GM18873 (cell line): ENCODE measurements around the gene ATAD3C.
"Not testable (repeated sequence)": the region's sequence is repeated elsewhere in the genome, so short reads cannot be mapped to it uniquely, and the experiment has no call there.

Experiments
- ATAC-seq: cut with Tn5 transposase; IDR thresholded peaks from one replicate; pipeline ENCODE4 v1.9.1; 2021; ENCODE audit warnings: mild to moderate bottlenecking, moderate library complexity, moderate number of reproducible peaks; ENCODE audit not compliant: unreplicated experiment, low FRiP score

The ATAD3C gene

GRCh38 chr1:1494311-1494710, 44.8 kb downstream of the ATAD3C start:
- ATAC-seq = not testable (repeated sequence)

GRCh38 chr1:1495461-1495975, 46.0 kb downstream of the ATAD3C start:
- not testable (repeated sequence) for ATAC-seq

DNA sequence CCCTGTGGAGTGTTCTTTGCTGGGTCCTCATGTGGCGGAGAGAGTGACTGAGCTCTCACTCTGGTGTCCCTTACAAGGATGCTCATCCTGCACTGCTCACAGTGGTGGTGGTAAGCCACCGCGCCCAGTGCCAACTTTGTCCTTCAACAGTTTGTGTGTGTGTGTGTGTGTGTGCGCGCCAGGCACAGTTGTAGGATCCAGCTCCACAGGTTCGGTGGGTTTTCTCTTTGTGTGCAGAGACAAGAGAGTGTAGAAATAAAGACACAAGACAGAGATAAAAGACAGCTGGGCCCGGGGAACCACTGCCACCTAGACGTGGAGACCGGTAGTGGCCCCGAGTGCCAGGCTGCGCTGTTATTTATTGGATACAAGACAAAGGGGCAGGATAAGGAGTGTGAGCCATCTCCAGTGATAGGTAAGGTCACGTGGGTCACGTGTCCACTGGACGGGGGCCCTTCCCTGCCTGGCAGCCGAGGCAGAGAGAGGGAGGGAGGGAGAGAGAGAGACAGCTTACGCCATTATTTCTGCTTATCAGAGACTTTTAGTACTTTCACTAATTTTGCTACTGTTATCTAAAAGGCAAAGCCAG, 55.4 kb downstream of the ATAD3C start:
- not testable (repeated sequence) for ATAC-seq

DNA sequence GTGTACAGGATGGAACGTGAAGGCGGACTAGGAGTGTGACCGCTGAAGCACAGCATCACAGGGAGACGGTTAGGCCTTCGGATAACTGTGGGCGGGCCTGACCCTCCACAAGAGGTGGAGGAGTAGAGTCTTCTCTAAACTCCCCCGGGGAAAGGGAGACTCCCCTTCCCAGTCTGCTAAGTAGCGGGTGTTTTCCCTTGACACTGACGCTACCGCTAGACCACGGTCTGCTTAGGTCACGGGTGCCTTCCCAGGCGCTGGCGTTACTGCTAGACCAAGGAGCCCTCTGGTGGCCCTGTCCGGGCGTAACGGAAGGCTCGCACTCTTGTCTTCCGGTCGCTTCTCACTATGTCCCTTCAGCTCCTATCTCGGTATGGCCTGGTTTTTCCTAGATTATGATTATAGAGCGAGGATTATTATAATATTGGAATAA, 55.9 kb downstream of the ATAD3C start:
- not testable (repeated sequence) for ATAC-seq

- ATAC-seq = not testable (repeated sequence)
These were observed 56.3 kb downstream of the ATAD3C start for GRCh38 chr1:1505801-1506200.

- no peak for ATAC-seq
These were observed 57.8 kb downstream of the ATAD3C start for GRCh38 chr1:1507305-1507704.

DNA sequence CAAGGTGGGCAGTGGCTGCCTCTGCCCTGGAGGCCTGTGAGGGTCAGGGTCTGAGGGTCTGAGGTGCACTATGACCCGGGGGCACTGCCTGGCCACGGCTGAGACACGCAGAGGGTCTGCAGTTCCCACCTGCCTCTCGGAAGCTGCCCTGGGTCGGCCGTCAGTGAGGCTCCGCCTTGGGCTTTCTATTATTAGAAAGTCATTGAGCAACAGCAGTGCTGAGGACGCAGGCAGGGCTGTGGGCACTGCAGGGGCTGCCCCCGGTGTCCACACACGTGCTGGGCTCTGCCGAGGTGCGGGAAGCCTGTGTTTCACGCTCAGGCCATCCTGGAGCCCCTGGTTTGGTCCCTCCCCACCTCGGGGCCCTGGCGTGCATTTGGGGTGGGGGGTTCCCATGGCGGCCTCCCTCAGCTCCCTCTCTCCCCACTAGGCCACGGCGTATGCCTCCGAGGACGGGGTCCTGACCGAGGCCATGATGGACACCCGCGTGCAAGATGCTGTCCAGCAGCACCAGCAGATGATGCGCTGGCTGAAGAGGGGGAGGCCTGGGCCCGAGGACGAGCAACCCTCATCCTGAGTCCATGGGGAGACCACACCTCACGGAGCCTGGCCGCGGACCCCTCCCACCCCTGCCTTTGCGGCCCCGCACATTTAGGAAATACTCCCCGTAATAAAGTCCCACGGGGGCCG, 59.4 kb downstream of the ATAD3C start:
- ATAC-seq = not testable (repeated sequence)

DNA sequence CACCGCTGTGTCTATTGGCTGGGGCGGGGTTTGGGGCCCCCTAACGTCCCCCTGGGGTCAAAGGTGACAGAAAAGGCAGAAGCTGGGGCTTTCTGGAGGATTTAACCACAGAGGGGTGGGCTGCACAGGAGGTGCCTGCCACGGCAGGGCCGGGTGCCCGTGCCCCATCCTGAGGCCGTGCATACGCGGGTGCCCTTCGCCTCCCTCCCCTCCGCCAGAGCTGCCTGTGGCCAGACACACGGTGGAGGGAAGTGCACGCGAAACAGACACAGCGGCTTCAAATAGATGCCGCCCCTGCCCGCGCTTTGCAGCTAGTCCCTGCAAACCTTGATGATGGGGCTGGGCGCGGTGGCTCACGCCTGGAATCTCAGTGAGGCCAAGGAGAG, 60.0 kb downstream of the ATAD3C start:
- not testable (repeated sequence) for ATAC-seq

DNA sequence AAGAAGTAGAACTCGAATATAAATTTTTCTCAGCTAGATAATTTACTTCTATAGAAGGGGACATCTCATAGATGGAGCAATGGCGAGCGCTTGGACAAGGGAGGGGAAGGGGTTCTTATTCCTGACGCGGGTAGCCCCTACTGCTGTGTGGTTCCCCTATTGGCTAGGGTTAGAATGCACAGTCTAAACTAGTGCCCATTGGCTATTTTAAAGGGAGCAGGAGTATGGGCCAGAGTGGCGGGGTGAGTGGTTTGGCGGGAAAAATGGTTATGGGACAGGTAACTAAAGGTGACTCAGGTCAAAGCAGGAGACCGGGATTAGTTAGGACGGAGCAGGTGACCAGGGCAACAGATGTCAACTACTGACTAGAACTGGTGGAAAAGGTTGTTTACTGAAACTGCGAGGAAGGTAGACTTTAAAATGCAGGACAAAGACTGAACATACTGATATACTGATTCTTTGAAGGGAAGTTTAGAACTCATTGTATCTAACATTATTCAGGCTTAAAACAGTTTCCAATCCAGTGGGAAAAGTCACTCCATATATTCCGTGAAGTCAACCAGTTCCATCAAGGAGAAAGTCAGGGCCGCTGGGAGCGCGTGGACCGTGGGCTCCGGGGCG, 61.5 kb downstream of the ATAD3C start:
- no peak for ATAC-seq

GRCh38 chr1:1511533-1512285, 62.2 kb downstream of the ATAD3C start, which contains the start of gene ATAD3A:
Gene ATAD3A, plus strand, starts transcription at chr1:1512162. Its CDS starts 107 bp downstream, at chr1:1512269.
- ATAC-seq = peak; percentile 81

DNA sequence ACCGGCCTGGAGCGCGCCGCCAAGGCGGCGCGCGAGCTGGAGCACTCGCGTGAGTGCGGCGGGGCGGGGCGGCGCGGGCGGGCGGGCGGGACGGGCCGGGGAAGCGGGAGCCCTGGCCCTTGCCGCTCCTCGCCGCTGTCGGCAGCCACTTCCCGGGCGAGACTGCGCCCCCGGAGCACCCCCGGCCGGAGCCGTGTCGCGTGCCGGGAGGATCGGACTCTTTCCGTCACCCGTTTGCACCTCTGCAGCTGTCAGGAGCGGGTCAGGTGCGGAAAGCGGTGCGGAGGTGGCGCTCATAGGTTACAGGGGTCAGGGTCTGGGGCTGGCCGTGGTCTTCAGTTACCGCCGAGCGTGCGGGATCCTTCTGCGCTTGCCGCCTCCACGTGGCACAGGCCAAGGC, 62.9 kb downstream of the ATAD3C start:
- not testable (repeated sequence) for ATAC-seq

DNA sequence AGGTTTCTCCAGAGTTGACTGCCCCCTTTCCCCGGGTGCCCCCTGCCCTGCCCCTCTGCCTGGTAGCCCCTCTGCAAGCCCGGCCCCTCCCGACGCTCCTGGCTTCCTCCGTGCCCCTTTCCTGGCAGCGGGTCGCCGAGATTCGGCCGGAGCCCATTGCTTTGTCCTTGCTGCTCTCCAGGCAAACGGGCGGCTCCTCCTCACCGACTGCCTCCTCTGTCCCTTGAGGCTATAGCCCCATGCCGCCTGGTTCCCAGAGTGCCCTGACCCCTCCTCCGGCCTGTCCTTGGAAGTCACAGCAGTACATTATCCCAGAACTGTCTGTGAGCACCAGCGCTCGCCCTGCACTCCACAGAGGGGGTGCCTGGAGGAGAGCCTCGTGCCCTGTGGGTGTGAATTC, 64.2 kb downstream of the ATAD3C start:
- ATAC-seq = not testable (repeated sequence)

DNA sequence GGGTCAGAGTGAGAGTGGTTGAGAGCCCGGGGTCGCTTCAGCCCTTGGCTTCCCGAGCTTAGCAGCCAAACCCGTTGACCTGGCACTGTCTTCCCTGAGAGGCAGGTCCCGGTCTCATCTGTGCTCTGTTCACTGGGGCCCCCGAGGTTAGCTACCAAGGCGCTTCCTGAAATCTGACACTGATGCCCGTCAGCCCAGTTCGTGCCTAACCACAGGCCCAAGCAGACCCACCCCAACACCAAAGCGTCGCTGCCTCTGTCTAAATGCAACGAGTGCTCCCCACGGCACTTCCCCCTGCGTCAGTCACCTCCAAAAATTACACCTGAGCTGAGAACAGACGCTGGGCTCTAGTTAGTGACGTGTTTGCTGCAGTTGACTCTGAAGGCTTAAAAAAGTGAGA, 64.9 kb downstream of the ATAD3C start:
- not testable (repeated sequence) for ATAC-seq

DNA sequence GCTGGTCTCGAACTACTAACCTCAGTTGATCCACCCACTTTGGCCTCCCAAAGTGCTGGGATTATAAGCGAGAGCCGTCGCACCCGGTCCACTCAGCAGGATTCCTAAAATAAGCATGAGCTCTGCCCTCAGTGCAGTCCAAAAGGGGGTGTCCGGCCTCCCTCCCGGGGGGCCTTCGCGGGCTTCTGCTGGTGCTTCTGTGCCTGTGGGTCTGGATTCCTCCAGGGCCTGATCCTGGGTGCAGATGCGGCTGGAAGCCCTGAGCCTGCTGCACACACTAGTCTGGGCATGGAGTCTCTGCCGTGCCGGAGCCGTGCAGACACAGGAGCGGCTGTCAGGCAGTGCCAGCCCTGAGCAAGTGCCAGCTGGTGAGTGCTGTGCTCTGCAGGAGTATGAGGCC, 67.4 kb downstream of the ATAD3C start:
- ATAC-seq = not testable (repeated sequence)

GRCh38 chr1:1517973-1518620, 68.6 kb downstream of the ATAD3C start:
- ATAC-seq = no peak

DNA sequence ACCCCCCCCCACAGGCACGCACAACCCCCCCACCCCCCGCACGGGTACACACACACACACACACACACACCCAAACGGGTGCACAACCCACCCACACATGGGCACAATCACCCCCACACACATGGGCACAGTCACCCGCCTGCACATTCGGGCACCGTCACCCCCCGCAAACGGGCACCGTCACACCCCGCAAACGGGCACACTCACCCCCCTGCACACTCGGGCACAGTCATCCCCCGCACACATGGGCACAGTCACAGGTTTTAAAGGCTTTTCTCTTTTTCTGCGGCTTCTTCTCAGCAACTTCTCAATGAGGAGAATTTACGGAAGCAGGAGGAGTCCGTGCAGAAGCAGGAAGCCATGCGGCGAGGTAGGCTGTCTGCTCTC, 69.1 kb downstream of the ATAD3C start:
- ATAC-seq = not testable (repeated sequence)
